ENCODE data around the gene DAPK3.
"Not testable (repeated sequence)": the region's sequence is repeated elsewhere in the genome, so short reads cannot be mapped to it uniquely, and the experiment has no call there.

The DAPK3 gene

GRCh38 chr19:3977242-3978143, 6.6 kb upstream of the DAPK3 start:
- no peak for DNase-seq

GRCh38 chr19:3976495-3977241, 5.8 kb upstream of the DAPK3 start:
- DNase-seq: peak; percentile 25

- DNase-seq: no peak
These were observed 4.8 kb upstream of the DAPK3 start for GRCh38 chr19:3975637-3976087.

GRCh38 chr19:3975144-3975543, 4.2 kb upstream of the DAPK3 start:
- no peak for DNase-seq

- DNase-seq: no peak
These were observed 539 bp downstream of the DAPK3 start for GRCh38 chr19:3970313-3970807.

- no peak for DNase-seq
These were observed 1.2 kb downstream of the DAPK3 start for GRCh38 chr19:3969435-3970312.

- DNase-seq: peak; percentile 6
These were observed 2.1 kb downstream of the DAPK3 start for GRCh38 chr19:3968556-3969434.

GRCh38 chr19:3967983-3968382, 2.9 kb downstream of the DAPK3 start:
- DNase-seq: not testable (repeated sequence)

- no peak for DNase-seq
These were observed 4.6 kb downstream of the DAPK3 start for GRCh38 chr19:3966051-3967017.

- no peak for DNase-seq
These were observed 6.4 kb downstream of the DAPK3 start for GRCh38 chr19:3964256-3965194.

- no peak for DNase-seq
These were observed 7.2 kb downstream of the DAPK3 start for GRCh38 chr19:3963458-3964255.

- no peak for DNase-seq
These were observed 9.9 kb downstream of the DAPK3 start for GRCh38 chr19:3961007-3961406.

GRCh38 chr19:3959766-3960131, 11.2 kb downstream of the DAPK3 start:
- no peak for DNase-seq

GRCh38 chr19:3958836-3959765, 11.8 kb downstream of the DAPK3 start:
- DNase-seq: no peak

- DNase-seq: no peak
These were observed 15.2 kb downstream of the DAPK3 start for GRCh38 chr19:3955688-3956087.

- DNase-seq: not testable (repeated sequence)
These were observed 15.6 kb downstream of the DAPK3 start for GRCh38 chr19:3955276-3955675.

GRCh38 chr19:3954107-3954506, 16.8 kb downstream of the DAPK3 start:
- no peak for DNase-seq
